ENCODE measurements around the gene SRC. TPM values are rescaled to one million over a fixed set of nuclear protein-coding genes. Genes with fewer than 3 reads are reported as not detected.

The SRC gene
- total RNA-seq, 4 donors from 2014 or later, result 1.0 to 2.3 (median 1.8) TPM

DNA sequence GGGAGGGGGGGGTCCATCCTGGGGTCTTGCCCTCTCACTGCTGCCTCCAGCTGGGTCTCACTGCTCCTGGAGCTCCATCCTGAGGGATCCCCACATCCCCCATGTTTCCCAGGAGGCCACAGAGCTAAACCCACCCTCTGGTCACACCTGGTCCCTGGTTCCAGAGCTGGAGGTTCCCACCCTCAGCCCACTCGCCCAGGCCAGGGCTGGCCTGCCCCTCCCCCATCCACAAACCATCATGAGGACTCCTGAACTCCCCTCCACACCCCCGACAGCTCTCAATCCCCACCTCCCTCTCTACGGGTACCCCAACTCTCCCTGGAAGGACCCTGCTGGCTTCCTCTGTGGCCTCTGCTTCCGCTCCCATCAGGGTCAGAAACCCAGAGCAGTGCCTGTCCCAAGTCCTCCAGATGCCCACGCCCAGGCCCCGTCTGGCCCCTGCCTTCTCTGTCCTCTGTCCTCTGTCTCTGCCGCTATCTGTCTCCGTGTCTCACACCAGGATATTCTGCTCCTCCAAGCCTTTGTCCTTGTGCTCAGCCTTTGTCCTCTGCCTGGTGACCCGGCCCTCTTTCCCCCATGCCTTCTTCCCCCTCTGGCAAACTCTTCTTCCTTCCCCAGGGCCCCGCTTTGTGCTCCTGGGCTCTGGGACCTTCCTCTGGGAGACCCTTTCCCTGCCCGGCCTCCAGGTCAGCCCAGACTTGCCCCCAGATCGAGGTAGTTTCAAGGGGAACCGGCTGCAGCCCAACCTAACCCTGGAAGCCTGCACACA, 74.0 kb downstream of the SRC start:
- Histone ChIP-seq H3K27ac (no peak overlapping the region), H3K4me1 (no peaks in the 10 kb centered on the region), H3K9me3 (no peaks in the 10 kb centered on the region), H3K4me3 (no peak overlapping the region), H3K27me3 (peaks cover 23 to 43% (median 41%) of the 10 kb centered on the region in 3 donors), H3K36me3 (no peaks in the 10 kb centered on the region)
- DNase-seq (no peak), ATAC-seq (no peak)
- in situ Hi-C loops (cut with MboI; ENCODE audit: low sequenced_read_pairs in 4 of 4) (no loop called here), intact Hi-C loops (cut with DNase I; ENCODE audit: low total_unique reads) (no loop called here)
- no peak for TF ChIP-seq POLR2A (IDR thresholded peaks at IDR 0.05)
- TF ChIP-seq, protein P1, sequence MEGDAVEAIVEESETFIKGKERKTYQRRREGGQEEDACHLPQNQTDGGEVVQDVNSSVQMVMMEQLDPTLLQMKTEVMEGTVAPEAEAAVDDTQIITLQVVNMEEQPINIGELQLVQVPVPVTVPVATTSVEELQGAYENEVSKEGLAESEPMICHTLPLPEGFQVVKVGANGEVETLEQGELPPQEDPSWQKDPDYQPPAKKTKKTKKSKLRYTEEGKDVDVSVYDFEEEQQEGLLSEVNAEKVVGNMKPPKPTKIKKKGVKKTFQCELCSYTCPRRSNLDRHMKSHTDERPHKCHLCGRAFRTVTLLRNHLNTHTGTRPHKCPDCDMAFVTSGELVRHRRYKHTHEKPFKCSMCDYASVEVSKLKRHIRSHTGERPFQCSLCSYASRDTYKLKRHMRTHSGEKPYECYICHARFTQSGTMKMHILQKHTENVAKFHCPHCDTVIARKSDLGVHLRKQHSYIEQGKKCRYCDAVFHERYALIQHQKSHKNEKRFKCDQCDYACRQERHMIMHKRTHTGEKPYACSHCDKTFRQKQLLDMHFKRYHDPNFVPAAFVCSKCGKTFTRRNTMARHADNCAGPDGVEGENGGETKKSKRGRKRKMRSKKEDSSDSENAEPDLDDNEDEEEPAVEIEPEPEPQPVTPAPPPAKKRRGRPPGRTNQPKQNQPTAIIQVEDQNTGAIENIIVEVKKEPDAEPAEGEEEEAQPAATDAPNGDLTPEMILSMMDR (IDR thresholded peaks at IDR 0.05 in 4 of 5, conservative IDR thresholded peaks at IDR 0.05 in 1 of 5), result no peak

DNA sequence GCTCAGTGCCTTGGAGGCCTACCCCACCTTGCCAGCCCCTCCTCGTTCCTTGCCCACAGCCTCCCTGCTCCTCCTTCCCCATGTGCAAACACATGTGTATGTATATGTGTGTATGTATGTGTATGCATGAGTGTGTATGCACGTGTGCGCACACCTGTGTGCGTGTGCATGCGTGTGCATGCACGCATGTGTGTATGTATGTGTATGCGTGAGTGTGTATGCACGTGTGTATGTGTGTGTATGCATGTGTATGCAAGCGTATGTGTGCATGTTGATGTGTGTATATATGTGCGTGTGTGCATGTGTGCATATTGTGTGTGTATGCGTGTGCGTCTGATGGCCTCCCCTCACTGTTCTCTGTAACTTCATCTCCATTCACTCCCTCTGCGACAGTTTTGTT, 74.7 kb downstream of the SRC start:
- in situ Hi-C loops (cut with MboI; ENCODE audit: low sequenced_read_pairs in 4 of 4) (no loop called here), intact Hi-C loops (cut with DNase I; ENCODE audit: low total_unique reads) (no loop called here)
- no peaks in the 10 kb centered on the region for H3K4me1 ChIP-seq
- peaks cover 26 to 43% (median 43%) of the 10 kb centered on the region in 3 donors for H3K27me3 ChIP-seq
- TF ChIP-seq, protein P1 (IDR thresholded peaks at IDR 0.05 in 4 of 5, conservative IDR thresholded peaks at IDR 0.05 in 1 of 5), result no peak
- no peak for TF ChIP-seq POLR2A (IDR thresholded peaks at IDR 0.05)
- H3K36me3 ChIP-seq, result no peaks in the 10 kb centered on the region
- H3K9me3 ChIP-seq, result no peaks in the 10 kb centered on the region
- DNase-seq, result no peak
- H3K27ac ChIP-seq, result no peak overlapping the region
- H3K4me3 ChIP-seq, result no peak overlapping the region
- ATAC-seq, result no peak

DNA sequence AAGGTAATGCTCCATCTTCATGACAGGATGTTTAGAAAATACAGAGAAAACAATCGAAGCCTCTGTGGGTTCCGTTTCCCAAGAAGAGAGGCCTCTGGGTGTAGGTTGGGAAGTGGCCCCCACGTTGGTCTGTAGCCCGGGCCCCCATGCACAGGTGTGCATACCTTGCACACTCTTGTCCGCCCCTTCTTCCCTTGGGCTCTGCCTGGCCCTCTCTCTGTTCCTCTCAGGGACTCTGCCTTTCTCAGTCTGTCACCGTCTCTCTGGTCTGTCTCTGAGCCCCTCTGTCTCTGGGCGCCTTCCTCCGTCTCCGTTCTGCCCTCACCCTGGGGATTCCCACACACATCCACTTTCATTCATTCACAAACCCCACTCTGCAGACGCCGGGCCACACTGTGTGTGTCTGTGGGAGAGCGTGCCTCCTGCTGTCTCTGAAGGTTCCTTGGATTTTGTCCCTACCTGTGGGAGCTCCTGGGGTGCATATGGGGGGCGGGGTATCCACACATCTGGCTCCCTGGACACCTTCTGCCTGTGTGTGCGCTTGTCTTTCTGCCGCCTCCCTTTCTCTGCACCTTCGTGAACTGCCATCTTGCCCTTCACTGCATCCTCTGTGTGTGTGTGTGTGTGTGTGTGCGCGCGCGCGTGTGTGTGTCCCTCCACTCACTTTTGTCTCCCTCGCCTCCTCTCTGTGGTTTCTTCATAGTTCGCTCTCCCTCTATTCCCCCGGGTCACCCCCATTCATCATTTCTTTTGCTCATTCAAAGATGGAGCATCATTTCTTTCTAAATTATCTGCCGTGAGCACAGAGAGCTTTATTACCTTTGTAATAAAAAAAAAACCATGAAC, 75.3 kb downstream of the SRC start:
- Histone ChIP-seq H3K4me3 (no peak overlapping the region), H3K4me1 (no peaks in the 10 kb centered on the region), H3K9me3 (no peaks in the 10 kb centered on the region), H3K27ac (no peak overlapping the region), H3K27me3 (peaks cover 29 to 50% (median 43%) of the 10 kb centered on the region in 3 donors), H3K36me3 (no peaks in the 10 kb centered on the region)
- DNase-seq (no peak), ATAC-seq (no peak)
- TF ChIP-seq, protein P1 (IDR thresholded peaks at IDR 0.05 in 4 of 5, conservative IDR thresholded peaks at IDR 0.05 in 1 of 5), result no peak
- no peak for TF ChIP-seq POLR2A (IDR thresholded peaks at IDR 0.05)
- in situ Hi-C loops (cut with MboI; ENCODE audit: low sequenced_read_pairs in 4 of 4), result no loop called here
- intact Hi-C loops (cut with DNase I; ENCODE audit: low total_unique reads), result no loop called here

DNA sequence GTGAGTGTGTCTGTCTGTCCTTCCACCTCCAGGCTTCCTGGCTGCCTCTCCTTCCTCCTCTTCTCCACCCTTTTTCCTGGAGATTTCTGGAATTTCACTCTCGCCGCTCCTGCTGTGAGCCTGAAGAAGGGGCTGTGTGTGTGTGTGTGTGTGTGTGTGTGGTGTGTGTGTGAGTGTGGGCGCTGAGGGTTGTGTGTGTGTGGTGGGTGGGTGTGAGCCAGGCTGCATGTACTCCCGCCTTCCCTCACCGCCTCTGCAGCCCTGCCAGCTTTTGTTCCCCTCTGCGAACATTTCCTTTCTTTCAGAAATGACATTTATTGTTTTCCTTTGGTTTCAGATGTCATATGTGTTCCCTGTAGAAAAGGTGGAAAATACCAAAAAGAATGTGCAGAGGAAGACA, 76.0 kb downstream of the SRC start:
- Histone ChIP-seq H3K9me3 (no peaks in the 10 kb centered on the region), H3K27ac (no peak overlapping the region), H3K36me3 (no peaks in the 10 kb centered on the region), H3K4me3 (no peak overlapping the region), H3K4me1 (no peaks in the 10 kb centered on the region), H3K27me3 (peaks cover 29 to 49% (median 41%) of the 10 kb centered on the region in 3 donors)
- no peak for TF ChIP-seq POLR2A (IDR thresholded peaks at IDR 0.05)
- TF ChIP-seq, protein P1 (IDR thresholded peaks at IDR 0.05 in 4 of 5, conservative IDR thresholded peaks at IDR 0.05 in 1 of 5), result no peak
- intact Hi-C loops (cut with DNase I; ENCODE audit: low total_unique reads), result no loop called here
- in situ Hi-C loops (cut with MboI; ENCODE audit: low sequenced_read_pairs in 4 of 4), result no loop called here
- ATAC-seq, result no peak
- no peak for DNase-seq

Measured in gastrocnemius medialis (tissue), 4 donors.